Endothelial cell of umbilical vein (primary cell): ENCODE measurements around the gene PTPN23. TPM values are rescaled to one million over a fixed set of nuclear protein-coding genes. Genes with fewer than 3 reads are reported as not detected.

Experiments used
- BruUV-seq: library from RNA; stranded (reverse); fragments of 400-500 nt; replicated peaks from 2 replicates; lab custom pipeline; 2021; lab: Mats Ljungman, UMichigan
- CTCF ChIA-PET: fragments of 300-600, 350-600 bp; sonication (Branson Sonifier 250); formaldehyde crosslinking; loops from one replicate; lab custom pipeline; 2021; ENCODE audit warnings: antibody characterized with exemption, inconsistent platforms; lab: Charles Lee
- POLR2A ChIA-PET: fragments of 300-600, 350-600 bp; sonication (Branson Sonifier 250); formaldehyde crosslinking; loops from one replicate; lab custom pipeline; 2021; ENCODE audit warnings: antibody characterized with exemption, inconsistent platforms; lab: Charles Lee
- DNase-seq: peaks from one replicate; pipeline ENCODE4 v3.0.0-alpha.2; 2011; ENCODE audit warnings: low read depth, low spot score
- FAIRE-seq: peaks from 2 replicates; lab custom pipeline; 2011; peaks lifted over from hg19 to GRCh38; lab: Jason Lieb, UNC
- H2AFZ ChIP-seq: 2 replicates; pipeline ENCODE4 v1.6.0; 2012; ENCODE audit warnings: low read depth, low read length, control low read depth, inconsistent platforms
- H3K27ac ChIP-seq: 2 replicates; pipeline ENCODE4 v1.5.1; 2011; ENCODE audit warnings: low read depth, mild to moderate bottlenecking, control low read depth, low read length, moderate library complexity; ENCODE audit not compliant: insufficient read depth
- H3K27me3 ChIP-seq, 2 experiments: 2 replicates each; pipeline versions ENCODE4 v1.6.0 to v1.6.1; 2011; ENCODE audit warnings: low read length in 2 of 2, mixed read lengths in 1 of 2; ENCODE audit not compliant: control insufficient read depth in 2 of 2, insufficient read depth in 2 of 2
- H3K36me3 ChIP-seq, 2 experiments: 2 replicates in 1 of 2; 3 replicates in 1 of 2; pipeline ENCODE4 v1.5.1; 2011; ENCODE audit warnings: low read length in 2 of 2, mild to moderate bottlenecking in 1 of 2, moderate library complexity in 1 of 2; ENCODE audit not compliant: control insufficient read depth in 2 of 2, insufficient read depth in 2 of 2; ENCODE audit errors: extremely low read depth in 1 of 2
- H3K4me1 ChIP-seq: 3 replicates; pipeline ENCODE4 v1.5.1; 2011; ENCODE audit warnings: mild to moderate bottlenecking, low read length; ENCODE audit not compliant: control insufficient read depth, insufficient read depth; ENCODE audit errors: extremely low read depth
- H3K4me2 ChIP-seq: 2 replicates; pipeline ENCODE4 v1.6.1; 2011; ENCODE audit warnings: low read length, control low read depth, mixed read lengths; ENCODE audit not compliant: insufficient read depth
- H3K4me3 ChIP-seq, 3 experiments: fragments of 200-600 bp in 1 of 3; sonication (generic), shearing (Covaris generic) in 1 of 3; replicated peaks in 1 of 3; 2 replicates each; pipeline ENCODE4 v1.5.1; 2011 to 2016; ENCODE audit warnings: control low read depth in 3 of 3, low read length in 3 of 3, mild to moderate bottlenecking in 2 of 3, inconsistent platforms in 1 of 3, low read depth in 1 of 3, moderate library complexity in 1 of 3; ENCODE audit not compliant: insufficient read depth in 1 of 3
- H3K79me2 ChIP-seq: 2 replicates; pipeline ENCODE4 v1.6.0; 2012; ENCODE audit warnings: low read length, inconsistent platforms; ENCODE audit not compliant: control insufficient read depth, insufficient read depth
- H3K9ac ChIP-seq: replicated peaks from 2 replicates; pipeline ENCODE3; 2011; ENCODE audit warnings: low read length, control low read depth; ENCODE audit not compliant: insufficient read depth; ENCODE audit errors: extremely low read depth
- H3K9me1 ChIP-seq: replicated peaks from 3 replicates; pipeline ENCODE4 v1.6.0; 2011; ENCODE audit warnings: mild to moderate bottlenecking, low read length; ENCODE audit not compliant: control insufficient read depth, insufficient read depth; ENCODE audit errors: extremely low read depth
- H3K9me3 ChIP-seq: replicated peaks from 2 replicates; pipeline ENCODE4 v1.5.1; 2012; ENCODE audit warnings: low read length, inconsistent platforms; ENCODE audit not compliant: control insufficient read depth, insufficient read depth
- H4K20me1 ChIP-seq: replicated peaks from 2 replicates; pipeline ENCODE3; 2011; ENCODE audit warnings: mild to moderate bottlenecking, low read length; ENCODE audit not compliant: control insufficient read depth, insufficient read depth; ENCODE audit errors: extremely low read depth
- EZH2 ChIP-seq: IDR thresholded peaks from 2 replicates; pipeline ENCODE4 v1.6.1; 2012; ENCODE audit warnings: borderline replicate concordance, low read depth, mild to moderate bottlenecking, moderate library complexity, low read length, inconsistent platforms; ENCODE audit not compliant: severe bottlenecking
- FOS ChIP-seq: IDR thresholded peaks from 2 replicates; pipeline ENCODE4 v1.6.1; 2011; ENCODE audit warnings: mild to moderate bottlenecking, low read length, moderate library complexity, borderline replicate concordance; ENCODE audit not compliant: insufficient read depth
- GATA2 ChIP-seq: IDR thresholded peaks from 2 replicates; pipeline ENCODE4 v1.7.0; 2011; ENCODE audit warnings: low read depth, mild to moderate bottlenecking, moderate library complexity, mixed read lengths, low read length; ENCODE audit not compliant: insufficient read length, insufficient read depth
- JUN ChIP-seq: IDR thresholded peaks from 2 replicates; pipeline ENCODE4 v1.6.1; 2011; ENCODE audit warnings: borderline replicate concordance, low read depth; ENCODE audit not compliant: insufficient read length, insufficient read depth
- MYC ChIP-seq: IDR thresholded peaks from one replicate; pipeline ENCODE4 v1.6.1; 2011; ENCODE audit warnings: mild to moderate bottlenecking, low read depth, low read length
- POLR2A ChIP-seq: IDR thresholded peaks from 2 replicates; pipeline ENCODE4 v1.6.1; 2012; ENCODE audit warnings: low read depth, mild to moderate bottlenecking, control low read depth, low read length
- POLR2AphosphoS5 ChIP-seq: IDR thresholded peaks from 2 replicates; pipeline ENCODE4 v1.6.1; 2012; ENCODE audit warnings: low read depth, mild to moderate bottlenecking, control low read depth, low read length, moderate library complexity; ENCODE audit not compliant: insufficient read depth
- dilution Hi-C: fragments of 300-500 bp; cut with MboI; formaldehyde crosslinking; loops from one replicate; pipeline ENCODE4 v1.15.0; 2019; ENCODE audit warnings: low sequenced_read_pairs; ENCODE audit not compliant: extremely low pct_ligation_motif_present
- intact Hi-C: fragments of 100-400 bp; cut with micrococcal nuclease; formaldehyde crosslinking; loops from one replicate; pipeline ENCODE4 v1.10.0; 2022
- polyA plus RNA-seq, 4 experiments: library from polyadenylated mRNA; depleted of rRNA in 3 of 4; stranded (reverse) in 3 of 4; unstranded in 1 of 4; fragments of >200 nt; gene quantifications; 2 replicates each; pipeline versions ENCODE4 v1.2.1 to v1.2.3, GENCODE V29; 2011 to 2012; ENCODE audit warnings: missing spikeins in 1 of 4
- total RNA-seq: library from RNA; stranded (reverse); gene quantifications from 2 replicates; pipeline ENCODE4 v1.2.3, GENCODE V29; 2021
- TF ChIP-seq, protein P1 (sequence below): IDR thresholded peaks from 2 replicates; pipeline ENCODE4 v1.6.1; 2011; ENCODE audit not compliant: insufficient read depth, insufficient read length
- TF ChIP-seq, protein P2 (sequence below), 2 donors: IDR thresholded peaks; 1 replicate in 1 of 2; 2 replicates in 1 of 2; pipeline ENCODE4 v1.5.1; 2011; ENCODE audit warnings: low read length in 2 of 2, mild to moderate bottlenecking in 2 of 2, moderate library complexity in 2 of 2, control low read depth in 1 of 2, inconsistent platforms in 1 of 2, low read depth in 1 of 2; ENCODE audit not compliant: insufficient read depth in 1 of 2; ENCODE audit errors: extremely low read depth in 1 of 2

PTPN23 gene
- total and polyA plus RNA-seq, 2 donors (not counting 3 experiments of a cell fraction or from before 2014, with no cell fraction given): 8.5 to 63.5 TPM

DNA sequence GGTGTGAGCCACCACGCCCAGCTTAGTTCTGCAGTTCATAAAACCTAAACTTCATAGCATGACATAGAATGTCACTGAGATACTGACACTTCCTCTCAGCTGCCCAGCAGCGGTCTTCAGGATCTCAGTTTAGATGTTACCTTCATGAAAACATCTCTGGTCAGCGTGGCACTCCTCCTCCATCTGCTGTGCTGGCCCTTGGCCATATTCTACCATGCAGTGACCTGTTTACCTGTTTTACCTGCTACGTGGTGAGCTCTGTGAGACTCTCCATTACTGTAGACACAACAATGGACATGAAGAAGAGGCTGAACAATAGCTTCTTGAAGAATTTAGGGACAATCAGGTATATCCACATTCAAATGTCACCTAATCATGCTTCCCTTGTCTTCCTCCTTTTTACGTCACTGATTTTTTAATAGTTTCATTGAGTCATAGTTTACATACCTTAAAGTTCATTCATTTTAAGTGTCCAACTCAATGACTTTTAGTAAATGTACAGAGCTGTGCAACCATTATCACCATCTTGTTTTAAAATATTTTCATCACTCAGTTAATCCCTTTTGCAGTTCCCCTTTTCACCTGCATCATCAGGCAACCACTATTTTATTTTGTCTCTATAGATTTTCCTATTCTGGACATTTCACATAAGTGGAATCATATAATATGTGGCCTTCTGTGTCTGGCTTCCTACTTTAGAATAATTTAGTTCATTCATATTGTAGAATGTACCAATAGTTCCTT, 32.2 kb upstream of the PTPN23 start:
- dilution Hi-C loops: no loop called here
- TF ChIP-seq POLR2A: no peak
- TF ChIP-seq, protein P1, sequence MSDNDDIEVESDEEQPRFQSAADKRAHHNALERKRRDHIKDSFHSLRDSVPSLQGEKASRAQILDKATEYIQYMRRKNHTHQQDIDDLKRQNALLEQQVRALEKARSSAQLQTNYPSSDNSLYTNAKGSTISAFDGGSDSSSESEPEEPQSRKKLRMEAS: no peak
- no peak for TF ChIP-seq JUN
- TF ChIP-seq, protein P2, sequence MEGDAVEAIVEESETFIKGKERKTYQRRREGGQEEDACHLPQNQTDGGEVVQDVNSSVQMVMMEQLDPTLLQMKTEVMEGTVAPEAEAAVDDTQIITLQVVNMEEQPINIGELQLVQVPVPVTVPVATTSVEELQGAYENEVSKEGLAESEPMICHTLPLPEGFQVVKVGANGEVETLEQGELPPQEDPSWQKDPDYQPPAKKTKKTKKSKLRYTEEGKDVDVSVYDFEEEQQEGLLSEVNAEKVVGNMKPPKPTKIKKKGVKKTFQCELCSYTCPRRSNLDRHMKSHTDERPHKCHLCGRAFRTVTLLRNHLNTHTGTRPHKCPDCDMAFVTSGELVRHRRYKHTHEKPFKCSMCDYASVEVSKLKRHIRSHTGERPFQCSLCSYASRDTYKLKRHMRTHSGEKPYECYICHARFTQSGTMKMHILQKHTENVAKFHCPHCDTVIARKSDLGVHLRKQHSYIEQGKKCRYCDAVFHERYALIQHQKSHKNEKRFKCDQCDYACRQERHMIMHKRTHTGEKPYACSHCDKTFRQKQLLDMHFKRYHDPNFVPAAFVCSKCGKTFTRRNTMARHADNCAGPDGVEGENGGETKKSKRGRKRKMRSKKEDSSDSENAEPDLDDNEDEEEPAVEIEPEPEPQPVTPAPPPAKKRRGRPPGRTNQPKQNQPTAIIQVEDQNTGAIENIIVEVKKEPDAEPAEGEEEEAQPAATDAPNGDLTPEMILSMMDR (IDR thresholded peaks at IDR 0.05; ENCODE audit: extremely low read depth in 1 of 2, insufficient read depth in 1 of 2, low read depth in 1 of 2, low read length in 2 of 2): no peak
- TF ChIP-seq GATA2: no peak
- TF ChIP-seq FOS: no peak
- TF ChIP-seq MYC: no peak
- TF ChIP-seq EZH2: no peak
- TF ChIP-seq POLR2AphosphoS5: no peak
- no peak for FAIRE-seq
- H3K9me3 ChIP-seq: no peaks in the 10 kb centered on the region
- no peak overlapping the region for H3K27ac ChIP-seq
- ChIA-PET CTCF (interaction anchor here (0.9 kb wide), 1 partner anchor 24 kb away, joined by 4 read pairs; no protein-coding TSS in a partner anchor), POLR2A (no interaction called here)
- H3K79me2 ChIP-seq: no peaks in the 10 kb centered on the region
- no peaks in the 10 kb centered on the region for H3K4me1 ChIP-seq
- no peak overlapping the region for H2AFZ ChIP-seq
- peaks cover 0 to 8% of the 10 kb centered on the region in 2 experiments for H3K36me3 ChIP-seq
- BruUV-seq: no TSS peak
- no peak overlapping the region for H3K4me3 ChIP-seq
- H3K9ac ChIP-seq: no peak overlapping the region
- no peaks in the 10 kb centered on the region for H4K20me1 ChIP-seq
- intact Hi-C loops: no loop called here
- no peak for DNase-seq
- H3K27me3 ChIP-seq: no peaks in the 10 kb centered on the region
- no peaks in the 10 kb centered on the region for H3K9me1 ChIP-seq
- no peak overlapping the region for H3K4me2 ChIP-seq
